ENCODE measurements around the gene TMEM30B. TPM values are rescaled to one million over a fixed set of nuclear protein-coding genes. Genes with fewer than 3 reads are reported as not detected.

The TMEM30B gene
- total RNA-seq, 1 experiment from 2014 or later: not detected

DNA sequence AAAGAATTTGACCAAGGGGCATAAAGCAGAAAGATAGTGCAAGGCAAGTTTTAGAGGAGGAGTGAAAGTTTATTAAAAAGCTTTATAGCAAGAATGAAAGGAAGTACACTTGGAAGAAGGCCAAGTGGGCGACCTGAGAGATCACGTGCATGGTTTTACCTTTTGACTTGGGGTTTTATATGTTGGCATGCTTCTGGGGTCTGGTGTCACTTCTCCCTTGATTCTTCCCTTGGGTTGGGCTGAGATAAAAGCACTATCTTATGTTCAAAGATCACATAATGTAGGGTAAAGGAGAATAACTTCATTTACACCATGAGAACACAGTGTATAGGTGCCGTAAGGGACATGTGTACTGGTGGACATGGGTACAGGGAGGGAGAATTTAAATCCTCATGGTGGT, 17.7 kb upstream of the TMEM30B start:
- DNase-seq (ENCODE audit: low read depth): no peak

GRCh38 chr14:61297581-61297980, 16.4 kb upstream of the TMEM30B start:
- DNase-seq (ENCODE audit: low read depth): no peak

DNA sequence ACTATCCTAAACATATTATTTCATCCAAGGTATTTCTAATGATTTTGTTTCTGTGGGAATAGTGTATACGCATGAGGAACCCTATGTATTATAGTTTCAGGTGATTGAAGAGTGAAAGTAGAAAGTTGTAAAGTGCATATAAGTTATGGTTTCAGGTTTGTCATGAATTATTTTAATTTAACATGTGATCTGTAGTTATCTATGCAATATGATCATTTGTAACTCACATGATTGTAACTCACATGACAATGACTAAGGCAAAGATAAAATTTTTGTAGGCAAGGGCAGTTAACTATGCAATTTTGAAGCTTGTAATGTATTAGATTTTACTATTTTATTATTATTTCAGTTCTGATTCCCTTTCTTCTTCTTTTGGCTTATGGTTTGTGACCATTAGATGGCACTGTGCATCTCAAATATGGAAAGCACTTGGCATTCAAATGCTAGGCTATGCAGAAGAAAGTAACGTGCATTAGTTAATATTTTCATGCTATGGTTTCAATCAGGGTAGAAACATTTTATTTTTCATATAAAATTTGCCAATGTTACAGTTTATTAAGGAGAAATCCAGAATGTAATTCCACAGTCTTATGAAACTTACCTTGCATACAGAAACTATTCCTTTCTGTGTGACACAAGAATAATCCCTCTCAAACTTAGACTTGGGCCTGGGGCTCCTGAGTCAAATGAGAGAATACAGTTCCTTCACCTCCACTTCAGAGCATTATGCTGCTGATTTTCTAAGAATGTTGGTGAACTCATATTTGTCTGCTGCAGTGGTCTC, 15.8 kb upstream of the TMEM30B start:
- DNase-seq (ENCODE audit: low read depth): peak; percentile 26

DNA sequence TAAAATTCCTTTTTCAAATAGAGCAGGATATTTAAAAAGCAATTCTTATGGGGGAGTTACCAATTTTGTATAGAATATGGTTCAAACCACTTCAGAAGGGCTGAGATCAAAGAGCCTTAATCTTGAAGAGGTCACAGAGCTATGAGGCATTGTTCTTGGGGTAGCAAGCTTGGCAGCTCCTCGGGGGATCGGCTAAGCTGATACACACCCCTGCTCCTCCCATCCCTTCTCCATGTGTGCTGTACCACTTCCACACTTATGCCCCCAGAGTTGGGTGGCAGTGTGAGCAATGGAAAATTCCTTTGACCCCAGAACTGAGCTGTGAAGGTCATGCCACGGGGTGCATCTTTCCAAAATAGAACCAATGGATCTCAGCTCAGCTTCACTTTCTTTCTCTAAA, 15.0 kb upstream of the TMEM30B start:
- DNase-seq (ENCODE audit: low read depth): no peak

DNA sequence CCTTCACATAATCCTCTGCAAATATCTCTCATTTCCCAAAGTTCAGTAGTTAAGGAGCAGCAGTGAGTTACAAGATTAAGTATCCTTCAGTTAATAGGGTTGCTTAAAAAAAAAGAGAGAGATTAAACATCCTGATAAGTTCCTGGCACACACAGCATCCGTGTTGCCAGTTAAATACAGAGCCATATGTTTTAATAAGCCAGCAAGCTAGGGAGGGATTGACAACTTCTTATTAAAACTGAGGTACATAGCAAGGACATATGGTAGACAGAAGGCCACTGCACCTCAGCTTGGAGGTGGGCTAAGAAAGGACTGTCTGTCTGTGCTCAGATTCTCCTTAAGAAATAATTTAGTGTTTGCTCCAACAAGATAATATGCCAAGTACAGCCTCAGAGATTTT, 9.6 kb upstream of the TMEM30B start:
- no peak for DNase-seq (ENCODE audit: low read depth)

DNA sequence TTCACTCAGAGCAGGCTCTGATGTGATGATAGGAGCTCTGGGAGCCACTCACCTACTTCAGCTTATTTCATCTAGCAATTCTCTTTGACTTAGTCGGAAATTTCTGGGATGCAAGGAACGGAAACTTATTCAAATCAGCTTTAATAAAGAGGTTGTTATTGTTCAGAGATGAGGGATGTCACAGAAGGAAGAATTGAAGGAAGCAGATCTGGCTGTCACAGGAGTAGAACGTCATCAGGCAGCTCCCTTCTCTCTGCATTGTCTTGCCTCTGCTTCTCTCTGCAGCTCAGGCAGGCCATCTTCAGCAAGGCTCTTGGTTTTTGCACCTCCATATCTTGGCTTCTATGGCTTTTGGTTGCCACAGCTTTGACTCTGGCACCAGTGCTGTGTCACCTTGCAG, 7.6 kb upstream of the TMEM30B start:
- DNase-seq (ENCODE audit: low read depth): no peak

- DNase-seq (ENCODE audit: low read depth): no peak
Measured at GRCh38 chr14:61288228-61288627, 7.1 kb upstream of the TMEM30B start.

GRCh38 chr14:61287196-61287595, 6.1 kb upstream of the TMEM30B start:
- no peak for DNase-seq (ENCODE audit: low read depth)

- no peak for DNase-seq (ENCODE audit: low read depth)
Measured at GRCh38 chr14:61285364-61285763, 4.2 kb upstream of the TMEM30B start.

DNA sequence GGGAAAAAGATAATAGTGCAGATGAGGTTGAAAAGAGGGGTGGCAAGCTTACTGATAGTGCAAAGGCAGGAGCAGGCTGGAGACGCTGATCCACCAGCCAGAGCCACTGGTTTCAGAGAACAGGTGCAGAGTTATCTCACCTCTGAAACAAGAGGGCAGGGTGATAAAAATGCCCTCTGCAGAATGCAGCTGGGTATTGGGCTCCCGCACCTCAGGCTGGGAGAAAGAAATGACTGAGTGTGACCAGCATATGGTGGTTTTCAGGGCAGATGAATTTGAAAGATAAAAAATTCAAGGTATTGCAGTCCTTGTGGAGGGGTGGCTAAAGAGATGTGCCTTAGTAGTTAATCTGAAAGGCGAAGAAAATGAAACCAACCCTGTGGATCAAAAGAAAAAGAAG, 2.9 kb upstream of the TMEM30B start:
- no peak for DNase-seq (ENCODE audit: low read depth)

GRCh38 chr14:61282746-61283145, 1.6 kb upstream of the TMEM30B start:
- no peak for DNase-seq (ENCODE audit: low read depth)

DNA sequence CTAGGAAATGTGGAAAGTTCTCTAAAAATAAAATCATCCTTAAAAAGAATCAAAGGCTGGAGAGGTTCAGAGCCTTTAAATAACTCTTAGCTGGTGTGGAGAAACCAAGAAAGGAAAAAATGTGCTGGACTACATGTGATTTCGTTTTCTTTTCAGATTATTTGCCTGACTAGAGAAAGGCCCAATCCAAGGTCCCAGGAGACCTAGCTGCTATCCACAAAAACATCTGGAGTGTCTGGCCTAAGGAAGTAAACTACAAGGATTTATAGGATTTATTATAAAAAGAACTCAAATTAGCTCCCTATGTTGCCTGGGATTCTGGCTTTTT, 774 bp upstream of the TMEM30B start:
- no peak for DNase-seq (ENCODE audit: low read depth)

DNA sequence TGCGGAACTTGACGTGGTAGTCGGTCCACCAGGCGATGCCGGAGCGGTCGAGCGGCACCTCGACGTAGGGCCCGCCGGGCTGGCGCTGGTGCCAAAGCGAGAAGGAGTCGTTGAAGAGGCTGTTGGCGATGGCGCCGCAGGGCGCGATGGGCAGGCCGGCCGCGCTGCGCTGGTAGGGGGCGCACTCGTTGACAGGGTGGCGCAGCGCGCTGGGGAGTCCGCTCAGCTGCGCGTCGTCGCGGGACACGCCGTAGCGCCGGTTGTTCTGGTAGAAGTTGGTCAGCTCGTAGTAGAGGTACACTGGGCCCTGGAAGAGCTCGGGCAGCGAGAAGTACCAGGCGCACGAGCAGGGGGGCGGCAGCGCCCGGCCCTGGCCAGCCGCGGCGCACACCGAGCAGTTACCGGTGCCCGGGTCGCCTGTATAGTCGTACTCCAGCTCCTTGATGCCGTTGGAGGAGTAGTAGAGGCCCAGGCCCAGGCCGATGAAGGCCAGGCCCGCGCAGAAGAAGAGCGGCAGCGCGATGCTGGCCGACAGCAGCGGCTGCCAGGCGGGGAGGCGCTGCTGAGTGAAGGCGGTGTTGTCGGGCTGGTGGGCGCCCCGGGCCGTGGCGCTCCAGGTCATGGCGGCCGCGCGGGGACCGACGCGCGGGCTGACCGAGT, 482 bp downstream of the TMEM30B start:
- no peak for DNase-seq (ENCODE audit: low read depth)

- no peak for DNase-seq (ENCODE audit: low read depth)
Measured at GRCh38 chr14:61280092-61280525, 1.0 kb downstream of the TMEM30B start.

GRCh38 chr14:61279082-61279481, 2.1 kb downstream of the TMEM30B start:
- no peak for DNase-seq (ENCODE audit: low read depth)

- DNase-seq (ENCODE audit: low read depth): no peak
Measured at GRCh38 chr14:61277784-61278183, 3.4 kb downstream of the TMEM30B start.

DNA sequence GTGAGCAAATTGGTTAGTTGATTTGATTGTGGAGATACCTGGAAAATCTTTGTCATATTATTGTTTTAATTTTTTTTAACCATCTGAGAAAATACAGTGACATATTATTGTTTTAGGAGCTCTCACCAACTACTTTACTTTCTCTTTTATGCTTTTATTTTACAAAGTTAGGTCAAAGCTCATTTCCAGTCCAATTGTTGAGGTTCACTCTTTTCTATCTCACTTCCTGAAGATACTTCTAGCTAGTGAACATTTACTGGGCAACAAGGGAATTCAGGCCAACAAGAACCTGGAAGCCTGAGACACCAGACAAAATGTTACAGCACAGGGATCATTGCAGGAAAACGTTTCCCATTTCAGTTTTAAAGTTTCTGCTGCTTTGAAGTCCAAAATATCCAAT, 3.9 kb downstream of the TMEM30B start:
- DNase-seq (ENCODE audit: low read depth): no peak

DNA sequence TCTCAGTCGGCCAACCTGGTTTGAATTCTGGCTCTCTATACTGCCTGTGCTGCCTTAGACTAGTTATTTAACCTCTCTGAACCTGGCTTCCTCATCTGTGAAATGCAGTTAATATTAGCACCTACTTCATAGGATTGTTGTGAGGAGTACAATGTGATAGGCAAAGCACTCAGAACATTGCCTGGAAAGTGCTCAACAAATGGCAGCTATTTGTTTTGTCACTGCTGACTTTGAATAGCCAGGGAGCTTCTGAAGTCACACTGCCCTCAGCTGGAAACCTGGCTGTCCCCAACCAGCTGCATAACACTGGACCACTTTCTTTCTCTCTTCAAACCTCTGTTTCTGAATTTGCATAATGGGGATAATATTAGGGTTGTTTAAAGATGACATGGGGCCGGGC, 9.6 kb downstream of the TMEM30B start:
- DNase-seq (ENCODE audit: low read depth): no peak

- no peak for DNase-seq (ENCODE audit: low read depth)
Measured at GRCh38 chr14:61270714-61271113, 10.4 kb downstream of the TMEM30B start.

- peak; percentile 67 for DNase-seq (ENCODE audit: low read depth)
Measured at GRCh38 chr14:61269321-61270083, 11.6 kb downstream of the TMEM30B start.

DNA sequence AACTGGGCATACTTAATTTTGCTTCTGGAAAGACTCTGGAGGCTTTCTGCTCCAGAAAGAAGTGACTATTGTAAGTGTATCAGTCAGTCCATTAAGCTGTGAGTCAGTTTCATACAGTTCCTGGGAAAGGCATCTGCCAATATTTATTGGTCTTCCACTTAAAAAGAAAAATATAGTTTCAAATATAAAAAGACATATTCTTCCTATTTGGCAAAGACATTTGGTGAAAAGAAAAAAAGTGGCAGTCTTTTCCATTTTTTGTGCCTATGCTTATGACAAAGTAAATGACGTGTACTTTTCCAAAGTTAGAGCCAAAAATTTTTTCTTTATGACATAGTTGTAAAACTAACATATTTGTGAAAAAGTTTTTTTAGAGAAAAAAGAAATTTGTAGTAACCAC, 12.3 kb downstream of the TMEM30B start:
- no peak for DNase-seq (ENCODE audit: low read depth)

- no peak for DNase-seq (ENCODE audit: low read depth)
Measured at GRCh38 chr14:61266891-61267740, 14.0 kb downstream of the TMEM30B start.
